Activated T-helper 1 cell treated with anti-CD3 and anti-CD28 coated beads, Interleukin-12 subunit alpha, Interleukin-12 subunit beta, Interleukin-2, Interleukin-4 antibody, amounts not matched to agents 30 ng/mL and 10 ng/mL and 1 ng/mL, durations not matched to agents 14 hours and 24 hours and 36 hours (primary cell): ENCODE data around the gene CRB2. TPM values are rescaled to one million over a fixed set of nuclear protein-coding genes. Genes with fewer than 3 reads are reported as not detected.

Source experiments
- DNase-seq: peaks from one replicate; pipeline ENCODE4 v3.0.0; 2021; ENCODE audit warnings: low spot score
- H3K27ac Mint-ChIP-seq: one replicate; pipeline ENCODE4 v1.8.0; 2021; ENCODE audit warnings: mild to moderate bottlenecking, mixed read lengths
- H3K27me3 Mint-ChIP-seq: one replicate; pipeline ENCODE4 v1.8.0; 2022; ENCODE audit warnings: mild to moderate bottlenecking, moderate library complexity, mixed read lengths; ENCODE audit not compliant: insufficient read depth
- H3K36me3 Mint-ChIP-seq: one replicate; pipeline ENCODE4 v1.8.0; 2021; ENCODE audit warnings: low read depth, mixed read lengths
- H3K4me1 Mint-ChIP-seq: one replicate; pipeline ENCODE4 v1.8.0; 2021; ENCODE audit warnings: low read depth, mixed read lengths
- H3K4me3 Mint-ChIP-seq: one replicate; pipeline ENCODE4 v1.8.0; 2021; ENCODE audit warnings: mild to moderate bottlenecking, moderate library complexity, mixed read lengths
- H3K9me3 Mint-ChIP-seq: one replicate; pipeline ENCODE4 v1.8.0; 2021; ENCODE audit warnings: mixed read lengths
- intact Hi-C: fragments of 100-400 bp; cut with micrococcal nuclease; formaldehyde crosslinking; loops from one replicate; pipeline ENCODE4 v1.15.1; 2024
- total RNA-seq: library from RNA; stranded (reverse); gene quantifications from 2 replicates; pipeline ENCODE4 v1.2.3, GENCODE V29; 2022

Gene CRB2
- not detected in 2 replicates for total RNA-seq

DNA sequence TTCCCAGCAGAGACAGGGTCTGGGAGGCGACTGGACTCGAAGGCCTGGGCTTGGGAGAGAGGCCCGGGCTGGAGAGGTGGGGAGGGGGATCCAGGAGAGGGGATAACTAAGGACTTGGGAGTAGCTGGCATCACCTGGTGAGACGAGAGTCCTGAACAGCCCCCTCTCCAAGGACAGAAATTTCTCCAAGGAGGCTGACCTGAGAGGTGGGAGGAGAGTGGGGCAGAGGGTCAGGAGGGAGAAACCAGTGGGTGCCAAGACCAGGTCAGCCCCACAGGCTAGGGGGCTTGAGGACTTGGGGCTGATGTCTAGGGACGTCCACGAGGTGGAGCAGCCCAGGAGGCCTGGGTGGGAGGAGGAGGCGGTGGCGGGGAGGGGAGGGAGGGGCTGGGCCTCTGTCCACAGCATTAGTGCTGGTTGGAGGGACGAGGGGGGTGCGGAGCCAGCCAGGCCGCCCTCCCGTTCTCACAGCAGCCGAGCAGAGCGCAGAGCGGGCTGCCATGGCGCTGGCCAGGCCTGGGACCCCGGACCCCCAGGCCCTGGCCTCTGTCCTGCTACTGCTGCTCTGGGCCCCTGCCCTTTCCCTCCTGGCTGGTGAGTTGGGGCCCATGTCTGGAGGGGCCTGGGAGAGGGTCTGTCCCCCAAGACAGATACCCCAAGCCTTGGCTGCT is at the start of gene CRB2:
TSS of gene CRB2 (plus strand) at position 437 of the 671 bp plus-strand sequence. CDS start at position 501, 64 bp downstream.
- no peaks in the 10 kb centered on the region for H3K9me3 Mint-ChIP-seq
- H3K36me3 Mint-ChIP-seq = no peaks in the 10 kb centered on the region
- no peak within 1 kb of the TSS for H3K4me3 Mint-ChIP-seq
- H3K4me1 Mint-ChIP-seq = peaks cover 16% of the 10 kb centered on the region
- intact Hi-C loops = no loop called here
- no peak for DNase-seq
- peaks cover 14% of the 10 kb centered on the region for H3K27me3 Mint-ChIP-seq
- H3K27ac Mint-ChIP-seq = no peak within 1 kb of the TSS

DNA sequence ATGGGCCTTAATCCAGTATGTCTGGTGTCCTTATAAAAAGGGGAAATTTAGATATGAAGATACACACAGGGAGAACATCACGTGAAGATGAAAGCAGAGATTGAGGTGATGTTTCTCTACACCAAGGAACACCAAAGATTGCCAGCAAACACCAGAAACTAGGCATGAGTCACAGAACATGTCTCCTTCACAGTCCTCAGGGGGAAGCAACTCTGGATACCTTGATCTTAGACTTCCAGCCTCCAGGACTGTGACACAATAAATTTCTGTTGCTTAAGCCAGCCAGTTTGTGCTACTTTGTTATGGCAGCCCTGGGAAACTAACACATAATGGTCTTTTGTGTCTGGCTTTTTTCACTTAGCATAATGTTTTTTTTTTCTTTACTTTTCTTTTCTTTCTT is 46.4 kb upstream of the CRB2 start:
- no peak overlapping the region for H3K27ac Mint-ChIP-seq
- H3K9me3 Mint-ChIP-seq = no peaks in the 10 kb centered on the region
- no peaks in the 10 kb centered on the region for H3K27me3 Mint-ChIP-seq
- no peaks in the 10 kb centered on the region for H3K36me3 Mint-ChIP-seq
- peaks cover 7% of the 10 kb centered on the region for H3K4me1 Mint-ChIP-seq
- intact Hi-C loops = no loop called here
- no peak overlapping the region for H3K4me3 Mint-ChIP-seq
- DNase-seq = no peak

DNA sequence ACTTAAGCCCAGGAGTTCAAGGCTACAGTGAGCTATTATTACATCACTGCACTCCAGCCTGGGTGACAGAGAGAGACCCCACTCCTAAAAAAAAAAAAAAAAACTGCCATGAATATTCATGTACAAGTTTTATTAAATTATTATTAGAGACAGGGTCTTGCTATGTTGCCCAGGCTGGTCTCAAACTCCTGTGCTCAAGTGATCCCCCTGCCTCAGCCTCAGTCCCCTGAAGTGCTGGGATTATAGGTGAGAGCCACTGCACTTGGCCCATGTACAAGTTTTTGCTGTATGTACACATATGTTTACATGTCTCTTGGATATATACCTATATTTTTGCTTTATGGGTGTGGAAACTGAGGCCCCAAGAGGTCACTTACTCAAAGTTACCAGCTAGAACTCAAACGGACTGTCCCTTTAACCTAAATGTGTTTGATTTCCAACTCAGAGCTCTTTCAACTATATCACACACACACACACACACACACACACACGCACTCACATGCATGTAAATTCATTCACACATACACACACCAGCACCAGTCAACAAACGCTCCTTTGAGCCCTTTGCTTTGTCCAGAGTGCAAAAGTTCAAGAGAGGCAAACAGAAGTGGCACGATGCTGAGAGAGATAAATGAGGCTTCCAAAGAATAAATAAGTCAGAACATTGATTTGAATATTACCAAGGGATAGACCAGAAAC is 45.3 kb upstream of the CRB2 start:
- no peaks in the 10 kb centered on the region for H3K4me1 Mint-ChIP-seq
- no peak overlapping the region for H3K27ac Mint-ChIP-seq
- intact Hi-C loops = no loop called here
- no peaks in the 10 kb centered on the region for H3K27me3 Mint-ChIP-seq
- H3K4me3 Mint-ChIP-seq = no peak overlapping the region
- no peak for DNase-seq
- no peaks in the 10 kb centered on the region for H3K36me3 Mint-ChIP-seq
- no peaks in the 10 kb centered on the region for H3K9me3 Mint-ChIP-seq

DNA sequence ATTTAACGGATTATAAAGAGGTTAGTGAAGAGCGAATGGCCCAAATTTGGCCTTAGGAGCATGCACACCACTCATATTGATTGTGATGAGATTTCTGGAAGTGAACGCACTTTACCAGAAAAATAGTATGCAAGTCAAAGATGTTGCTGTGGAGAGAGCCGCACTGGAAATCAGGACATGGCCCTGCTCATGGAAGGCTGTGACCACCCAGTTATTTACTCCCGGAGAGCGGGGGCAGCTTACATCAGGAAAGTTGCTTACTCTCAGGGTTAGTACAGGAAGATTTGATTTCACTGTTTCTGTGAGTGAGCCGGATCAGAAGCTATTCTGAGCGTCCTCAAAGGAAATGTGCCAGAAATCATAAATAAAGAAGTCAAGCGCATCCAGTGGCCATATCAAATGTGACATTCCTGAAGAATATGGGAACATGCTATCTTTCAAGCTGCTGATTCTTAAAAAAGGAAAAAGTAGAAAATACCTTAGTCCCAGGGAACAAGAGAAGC is 44.7 kb upstream of the CRB2 start:
- DNase-seq = no peak
- Mint-ChIP-seq H3K36me3 (no peaks in the 10 kb centered on the region), H3K9me3 (no peaks in the 10 kb centered on the region), H3K27ac (no peak overlapping the region), H3K4me1 (no peaks in the 10 kb centered on the region), H3K27me3 (no peaks in the 10 kb centered on the region), H3K4me3 (no peak overlapping the region)
- intact Hi-C loops = no loop called here

DNA sequence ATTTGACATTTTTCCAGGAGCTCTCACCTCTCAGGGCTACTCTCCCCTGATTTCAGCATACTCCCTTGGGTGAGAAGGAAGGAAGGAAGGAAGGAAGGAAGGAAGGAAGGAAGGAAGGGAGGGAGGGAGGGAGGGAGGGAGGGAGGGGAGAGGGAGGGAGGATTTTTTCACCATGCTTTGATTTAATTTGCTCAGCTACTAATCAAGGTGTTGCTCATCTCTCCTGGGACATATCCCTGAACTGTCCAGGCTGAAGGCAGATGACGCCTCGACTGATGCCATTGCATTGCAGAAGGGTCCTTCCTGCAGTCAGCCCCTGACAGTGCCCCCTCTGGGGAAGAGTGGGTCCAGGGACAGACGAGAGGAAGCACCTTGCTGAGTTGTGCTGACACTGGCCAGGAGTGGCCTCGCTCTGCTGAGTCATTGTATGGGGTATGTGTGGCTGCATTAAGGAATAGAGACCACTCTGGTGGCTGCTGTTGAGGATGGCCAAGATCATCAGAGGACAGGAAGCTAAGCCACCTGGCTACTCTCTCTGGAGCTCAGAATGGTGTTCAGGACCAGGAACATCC is 43.6 kb upstream of the CRB2 start:
- no peak overlapping the region for H3K4me3 Mint-ChIP-seq
- H3K4me1 Mint-ChIP-seq = peaks cover 5% of the 10 kb centered on the region
- intact Hi-C loops = no loop called here
- DNase-seq = no peak
- no peaks in the 10 kb centered on the region for H3K9me3 Mint-ChIP-seq
- H3K36me3 Mint-ChIP-seq = no peaks in the 10 kb centered on the region
- H3K27ac Mint-ChIP-seq = no peak overlapping the region
- no peaks in the 10 kb centered on the region for H3K27me3 Mint-ChIP-seq

DNA sequence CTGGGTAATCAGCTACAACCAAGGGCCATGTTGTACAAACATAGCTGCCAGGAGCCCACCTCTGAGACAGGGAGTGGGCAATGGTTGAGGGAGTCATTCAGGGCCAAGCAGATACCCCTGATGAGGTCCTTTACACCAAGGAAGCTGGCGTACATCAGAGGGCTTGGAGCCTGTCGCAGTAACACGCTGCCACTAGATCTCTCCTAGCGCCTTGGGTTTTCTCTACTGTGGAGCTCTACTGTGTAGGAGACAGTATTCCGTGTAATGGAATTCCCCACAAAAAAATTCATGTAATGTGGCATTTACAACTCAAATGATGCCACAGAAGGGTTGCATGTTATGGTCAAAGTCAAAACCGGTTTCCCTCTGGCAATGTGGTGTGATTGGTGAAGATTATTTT is 41.4 kb upstream of the CRB2 start:
- H3K27ac Mint-ChIP-seq = no peak overlapping the region
- DNase-seq = no peak
- intact Hi-C loops = no loop called here
- no peaks in the 10 kb centered on the region for H3K9me3 Mint-ChIP-seq
- no peaks in the 10 kb centered on the region for H3K36me3 Mint-ChIP-seq
- peaks cover 17% of the 10 kb centered on the region for H3K4me1 Mint-ChIP-seq
- no peak overlapping the region for H3K4me3 Mint-ChIP-seq
- H3K27me3 Mint-ChIP-seq = peaks cover 2% of the 10 kb centered on the region

DNA sequence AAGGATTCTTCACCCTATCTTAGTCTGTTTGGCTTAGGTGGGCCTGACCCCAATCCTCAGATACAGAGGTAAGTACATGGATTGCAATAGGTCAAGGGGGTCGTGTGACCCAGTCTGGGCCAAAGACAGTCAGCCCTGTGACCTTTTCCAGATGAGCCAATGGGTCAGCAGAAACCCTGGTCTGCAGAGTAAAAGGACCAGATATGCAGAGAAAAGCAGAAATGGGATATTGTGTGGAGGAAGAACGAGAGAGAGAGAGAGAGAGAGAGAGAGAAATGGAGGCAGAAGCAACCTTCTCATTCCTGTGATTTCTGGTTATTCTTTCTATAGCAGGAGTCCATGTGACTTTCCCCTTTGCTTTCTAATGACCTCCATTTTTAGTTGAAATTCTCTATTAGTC is 40.4 kb upstream of the CRB2 start:
- Mint-ChIP-seq H3K4me3 (no peak overlapping the region), H3K9me3 (no peaks in the 10 kb centered on the region), H3K27ac (no peak overlapping the region), H3K36me3 (no peaks in the 10 kb centered on the region), H3K27me3 (peaks cover 3% of the 10 kb centered on the region), H3K4me1 (peaks cover 17% of the 10 kb centered on the region)
- intact Hi-C loops = no loop called here
- DNase-seq = no peak

DNA sequence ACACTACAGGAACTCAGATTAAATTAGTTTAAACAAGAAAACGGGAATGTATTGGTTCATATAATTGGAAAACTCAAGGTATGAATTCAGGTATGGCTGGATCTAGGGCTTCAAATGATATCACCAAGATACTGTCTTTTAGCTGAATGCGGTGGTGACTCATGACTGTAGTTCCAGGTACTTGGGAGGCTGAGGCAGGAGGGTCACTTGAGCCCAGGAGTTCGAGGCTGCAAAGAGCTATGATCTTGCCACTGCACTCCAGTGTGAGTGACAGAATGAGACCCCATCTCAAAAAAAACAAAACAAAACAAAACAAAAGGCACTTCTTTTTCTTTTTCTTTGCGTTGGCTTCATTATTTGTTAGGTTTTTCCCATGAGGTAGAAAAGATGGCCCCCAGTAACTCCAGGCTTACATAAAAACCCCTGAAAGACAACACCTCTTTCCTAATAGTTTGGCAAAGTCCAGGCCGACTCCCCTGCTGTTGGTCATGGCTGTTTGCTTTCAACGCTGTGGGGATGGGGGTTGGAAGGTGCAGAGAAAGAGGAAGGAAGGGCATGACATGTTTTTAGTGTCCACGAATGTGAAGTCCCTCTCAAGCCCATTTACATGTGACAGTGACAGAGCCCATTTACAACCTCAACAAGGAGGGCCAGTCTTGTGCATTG is 39.8 kb upstream of the CRB2 start:
- Mint-ChIP-seq H3K4me3 (no peak overlapping the region), H3K27ac (no peak overlapping the region), H3K27me3 (peaks cover 3% of the 10 kb centered on the region), H3K36me3 (no peaks in the 10 kb centered on the region), H3K9me3 (no peaks in the 10 kb centered on the region), H3K4me1 (peaks cover 17% of the 10 kb centered on the region)
- intact Hi-C loops = no loop called here
- no peak for DNase-seq

DNA sequence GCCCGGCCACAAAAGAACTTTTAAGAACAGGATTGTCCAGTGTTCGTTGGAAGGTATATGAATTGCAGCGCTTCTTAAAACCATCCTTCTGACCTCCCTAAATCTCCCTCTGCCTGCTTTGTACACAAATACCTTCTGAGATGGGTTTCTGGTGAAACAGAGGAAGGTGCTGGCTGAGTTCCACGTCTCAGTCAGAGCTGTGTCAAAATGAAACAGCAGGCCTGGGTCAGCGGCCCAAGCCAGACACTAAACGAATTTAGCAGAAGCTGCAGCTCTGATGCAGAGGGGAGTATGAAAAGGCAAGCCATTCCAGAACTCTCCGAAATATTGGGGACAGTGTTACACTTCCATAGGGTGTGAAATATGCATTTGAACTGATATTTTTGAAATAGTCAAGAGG is 37.8 kb upstream of the CRB2 start:
- intact Hi-C loops = no loop called here
- Mint-ChIP-seq H3K4me3 (no peak overlapping the region), H3K27me3 (peaks cover 3% of the 10 kb centered on the region), H3K4me1 (peaks cover 37% of the 10 kb centered on the region), H3K36me3 (no peaks in the 10 kb centered on the region), H3K27ac (no peak overlapping the region), H3K9me3 (no peaks in the 10 kb centered on the region)
- DNase-seq = no peak

DNA sequence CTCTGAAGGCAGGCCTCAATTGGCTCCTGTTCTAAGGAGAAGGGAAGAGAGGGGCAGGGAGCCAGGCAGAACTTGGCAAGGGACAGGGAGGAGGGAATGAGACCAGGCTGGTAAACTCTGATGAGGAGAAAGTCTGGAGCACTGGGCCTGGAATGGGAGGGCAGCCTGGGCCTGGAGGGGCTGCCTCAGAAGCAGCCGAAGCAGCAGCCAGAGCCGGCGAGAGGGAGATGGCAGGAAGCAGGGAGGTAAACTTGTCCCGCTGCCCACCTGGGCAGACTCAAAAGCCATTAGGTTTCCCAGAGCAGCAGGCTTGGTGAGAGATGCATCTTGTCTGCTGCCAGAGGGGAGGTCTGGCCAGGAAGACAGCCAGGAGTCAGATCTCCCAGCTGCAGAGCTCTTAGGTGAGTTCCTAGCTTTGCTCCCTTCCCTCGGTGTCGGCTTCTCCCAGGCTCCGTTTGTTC is 37.0 kb upstream of the CRB2 start:
- no peak overlapping the region for H3K27ac Mint-ChIP-seq
- no peaks in the 10 kb centered on the region for H3K36me3 Mint-ChIP-seq
- H3K4me1 Mint-ChIP-seq = peaks cover 40% of the 10 kb centered on the region
- H3K4me3 Mint-ChIP-seq = no peak overlapping the region
- peaks cover 3% of the 10 kb centered on the region for H3K27me3 Mint-ChIP-seq
- H3K9me3 Mint-ChIP-seq = no peaks in the 10 kb centered on the region
- DNase-seq = no peak
- intact Hi-C loops = no loop called here

DNA sequence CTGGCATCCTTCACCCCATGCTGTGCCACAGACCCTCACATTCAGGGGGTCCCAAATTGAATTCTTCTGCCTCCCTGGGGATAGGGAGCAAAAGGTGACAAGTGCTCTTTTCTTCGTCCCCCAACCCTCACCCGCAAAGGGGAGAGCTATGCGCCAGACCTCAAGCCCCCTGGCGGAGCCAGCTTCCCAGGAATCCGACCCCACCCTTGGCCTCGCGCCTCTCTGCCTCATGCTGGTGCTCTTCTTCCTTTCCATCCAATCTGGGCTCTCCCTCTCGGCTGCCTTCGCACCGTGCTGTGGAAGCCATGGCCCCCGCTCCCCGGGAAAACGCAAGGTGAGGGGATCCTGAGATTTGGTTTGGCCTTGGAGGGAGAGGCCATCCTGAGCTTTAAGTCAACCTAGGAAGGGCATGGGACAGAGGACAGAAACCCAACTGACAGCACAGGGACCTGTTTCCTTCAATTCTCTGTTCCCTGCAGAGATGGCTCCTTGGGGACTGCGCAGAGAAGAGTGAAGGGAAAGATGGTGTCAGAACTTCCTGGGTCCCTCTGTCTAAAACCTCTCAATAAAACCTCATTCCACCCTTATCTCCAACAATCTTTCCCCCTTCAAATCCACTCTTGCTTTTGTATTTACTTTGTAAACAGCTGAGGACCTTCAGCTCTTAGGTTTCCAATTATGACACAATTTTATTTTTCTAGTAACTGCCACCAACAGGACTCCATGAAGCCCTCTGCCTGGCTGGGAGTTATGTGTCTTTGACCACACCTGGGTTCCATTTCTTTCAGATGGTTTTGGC is 36.3 kb upstream of the CRB2 start:
- H3K27me3 Mint-ChIP-seq = peaks cover 3% of the 10 kb centered on the region
- DNase-seq = no peak
- peaks cover 44% of the 10 kb centered on the region for H3K4me1 Mint-ChIP-seq
- no peaks in the 10 kb centered on the region for H3K9me3 Mint-ChIP-seq
- no peaks in the 10 kb centered on the region for H3K36me3 Mint-ChIP-seq
- no peak overlapping the region for H3K4me3 Mint-ChIP-seq
- intact Hi-C loops = no loop called here
- no peak overlapping the region for H3K27ac Mint-ChIP-seq

DNA sequence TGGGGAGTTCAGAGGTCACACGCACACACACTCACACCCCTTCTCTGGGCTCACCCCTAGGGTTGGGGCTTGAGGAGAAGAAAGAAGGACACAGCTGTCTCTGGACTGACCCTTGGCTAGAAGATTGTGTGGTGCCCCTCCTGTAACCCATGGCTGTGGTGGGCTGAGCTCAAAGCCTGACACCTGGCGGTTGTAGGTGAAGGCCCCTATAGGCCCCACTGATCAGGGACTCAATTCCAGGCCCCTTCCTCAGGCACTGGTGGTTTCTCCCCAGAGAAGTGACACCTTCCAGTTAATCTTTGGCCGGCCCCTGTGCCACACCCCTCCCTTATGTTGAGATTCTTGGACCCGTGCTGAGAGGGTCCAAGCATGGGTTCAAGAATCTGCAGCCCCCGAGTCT is 35.2 kb upstream of the CRB2 start:
- H3K27ac Mint-ChIP-seq = no peak overlapping the region
- no peak for DNase-seq
- peaks cover 44% of the 10 kb centered on the region for H3K4me1 Mint-ChIP-seq
- peaks cover 3% of the 10 kb centered on the region for H3K27me3 Mint-ChIP-seq
- no peaks in the 10 kb centered on the region for H3K9me3 Mint-ChIP-seq
- no peaks in the 10 kb centered on the region for H3K36me3 Mint-ChIP-seq
- no peak overlapping the region for H3K4me3 Mint-ChIP-seq
- intact Hi-C loops = no loop called here
